HCT116 (cell line): ENCODE data around the gene ORC3.
"Not testable (repeated sequence)": the region's sequence is repeated elsewhere in the genome, so short reads cannot be mapped to it uniquely, and the experiment has no call there.

Source experiments
- CEBPB ChIP-seq: IDR thresholded peaks from 2 replicates; pipeline ENCODE4 v1.6.1; 2012; ENCODE audit warnings: low read depth
- ELF1 ChIP-seq: IDR thresholded peaks from 2 replicates; pipeline ENCODE4 v1.6.1; 2012; ENCODE audit warnings: low read depth, borderline replicate concordance
- EZH2phosphoT487 ChIP-seq: fragments of 200-600 bp; IDR thresholded peaks from 2 replicates; pipeline ENCODE4 v1.6.1; 2018; ENCODE audit warnings: antibody characterized with exemption, borderline replicate concordance
- POLR2AphosphoS5 ChIP-seq: IDR thresholded peaks from 2 replicates; pipeline ENCODE4 v1.6.1; 2011; ENCODE audit warnings: mild to moderate bottlenecking, low read depth, low read length, moderate library complexity
- RAD21 ChIP-seq: IDR thresholded peaks from 2 replicates; pipeline ENCODE4 v1.6.1; 2012; ENCODE audit warnings: low read depth, mild to moderate bottlenecking
- SIN3A ChIP-seq: IDR thresholded peaks from 2 replicates; pipeline ENCODE4 v1.6.1; 2012; ENCODE audit warnings: low read depth
- YY1 ChIP-seq: IDR thresholded peaks from 2 replicates; pipeline ENCODE4 v1.6.1; 2011; ENCODE audit warnings: low read length, low read depth, moderate library complexity, mild to moderate bottlenecking; ENCODE audit not compliant: insufficient replicate concordance; ENCODE audit errors: extremely low read depth
- TF ChIP-seq, protein P1 (sequence below), 3 experiments: fragments of 200-600 bp in 1 of 3; sonication (generic) in 1 of 3; IDR thresholded peaks in 2 of 3; conservative IDR thresholded peaks in 1 of 3; 2 replicates each; pipeline ENCODE4 v1.5.1; 2012 to 2017; ENCODE audit warnings: low read depth in 2 of 3, low read length in 2 of 3, antibody characterized with exemption in 1 of 3, borderline replicate concordance in 1 of 3, control low read depth in 1 of 3, mild to moderate bottlenecking in 1 of 3, mixed read lengths in 1 of 3, mixed run types in 1 of 3, moderate library complexity in 1 of 3; ENCODE audit not compliant: insufficient read depth in 1 of 3

DNA sequence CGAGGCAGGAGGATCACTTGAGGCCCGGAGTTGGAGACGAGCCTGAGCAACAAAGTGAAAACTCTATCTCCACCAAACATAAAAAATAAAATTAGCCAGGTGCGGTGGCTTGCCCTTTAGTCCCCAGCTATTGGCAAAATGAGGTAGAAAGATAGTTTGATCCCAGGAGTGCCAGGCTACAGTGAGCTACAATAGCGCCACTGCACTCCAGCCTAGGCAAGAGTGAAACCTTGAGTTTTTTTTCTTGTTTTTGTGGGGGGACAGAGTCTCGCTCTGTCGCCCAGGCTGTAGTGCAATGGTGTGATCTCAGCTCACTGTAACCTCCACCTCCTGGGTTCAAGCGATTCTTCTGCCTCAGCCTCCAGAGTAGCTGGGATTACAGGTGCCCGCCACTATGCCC lies 98.0 kb downstream of the ORC3 start:
- not testable (repeated sequence) for TF ChIP-seq POLR2AphosphoS5, ELF1, SIN3A, YY1, RAD21, CEBPB, EZH2phosphoT487
- TF ChIP-seq, protein P1, sequence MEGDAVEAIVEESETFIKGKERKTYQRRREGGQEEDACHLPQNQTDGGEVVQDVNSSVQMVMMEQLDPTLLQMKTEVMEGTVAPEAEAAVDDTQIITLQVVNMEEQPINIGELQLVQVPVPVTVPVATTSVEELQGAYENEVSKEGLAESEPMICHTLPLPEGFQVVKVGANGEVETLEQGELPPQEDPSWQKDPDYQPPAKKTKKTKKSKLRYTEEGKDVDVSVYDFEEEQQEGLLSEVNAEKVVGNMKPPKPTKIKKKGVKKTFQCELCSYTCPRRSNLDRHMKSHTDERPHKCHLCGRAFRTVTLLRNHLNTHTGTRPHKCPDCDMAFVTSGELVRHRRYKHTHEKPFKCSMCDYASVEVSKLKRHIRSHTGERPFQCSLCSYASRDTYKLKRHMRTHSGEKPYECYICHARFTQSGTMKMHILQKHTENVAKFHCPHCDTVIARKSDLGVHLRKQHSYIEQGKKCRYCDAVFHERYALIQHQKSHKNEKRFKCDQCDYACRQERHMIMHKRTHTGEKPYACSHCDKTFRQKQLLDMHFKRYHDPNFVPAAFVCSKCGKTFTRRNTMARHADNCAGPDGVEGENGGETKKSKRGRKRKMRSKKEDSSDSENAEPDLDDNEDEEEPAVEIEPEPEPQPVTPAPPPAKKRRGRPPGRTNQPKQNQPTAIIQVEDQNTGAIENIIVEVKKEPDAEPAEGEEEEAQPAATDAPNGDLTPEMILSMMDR (IDR thresholded peaks at IDR 0.05 in 2 of 3, conservative IDR thresholded peaks at IDR 0.05 in 1 of 3; ENCODE audit: borderline replicate concordance in 1 of 3, insufficient read depth in 1 of 3, low read depth in 2 of 3, low read length in 2 of 3): not testable (repeated sequence)
